PC-3 (cell line): Measurements from ENCODE around the gene ACADS. TPM values are rescaled to one million over a fixed set of nuclear protein-coding genes. Genes with fewer than 3 reads are reported as not detected.
A peak's percentile ranks its signal among the peaks of the same experiment; 100 is the strongest.

Experiments
- ATAC-seq: fragments of 200-7000 bp; cut with Tn5 transposase; 2 replicates; pipeline ENCODE4 v1.9.1; 2020; ENCODE audit warnings: mild to moderate bottlenecking, moderate library complexity
- BruUV-seq: library from RNA; stranded (reverse); fragments of 400-500 nt; replicated peaks from 2 replicates; lab custom pipeline; 2021; lab: Mats Ljungman, UMichigan
- CTCF ChIA-PET: fragments of 300-600 bp; sonication (Branson Sonifier 250); formaldehyde crosslinking; loops from one replicate; lab custom pipeline; 2022; ENCODE audit warnings: antibody characterized with exemption; lab: Charles Lee
- POLR2A ChIA-PET: fragments of 300-600 bp; sonication (Branson Sonifier 250); formaldehyde crosslinking; loops from one replicate; lab custom pipeline; 2022; ENCODE audit warnings: antibody characterized with exemption; ENCODE audit not compliant: unreplicated experiment; lab: Charles Lee
- DNase-seq: peaks from one replicate; pipeline ENCODE4 v3.0.0-alpha.2; 2015
- H2AFZ ChIP-seq: fragments of 300-600 bp; sonication (generic); 2 replicates; pipeline ENCODE4 v1.6.0; 2016; ENCODE audit warnings: antibody characterized with exemption, low read length
- H3F3A ChIP-seq: fragments of 300-600 bp; sonication (generic); one replicate; pipeline ENCODE4 v1.6.0; 2017; ENCODE audit warnings: antibody characterized with exemption, low read length, control low read depth, mild to moderate bottlenecking; ENCODE audit not compliant: unreplicated experiment
- H3K27ac ChIP-seq: fragments of 300-600 bp; sonication (generic); 2 replicates; pipeline ENCODE4 v1.5.1; 2016; ENCODE audit warnings: mild to moderate bottlenecking, low read length
- H3K27me3 ChIP-seq: fragments of 300-600 bp; sonication (generic); 2 replicates; pipeline ENCODE4 v1.6.1; 2016; ENCODE audit warnings: low read length, mixed read lengths
- H3K36me3 ChIP-seq: fragments of 300-600 bp; sonication (generic); 2 replicates; pipeline ENCODE4 v1.6.1; 2016; ENCODE audit warnings: low read depth, mixed run types, low read length, mixed read lengths
- H3K4me1 ChIP-seq: fragments of 300-600 bp; sonication (generic); 2 replicates; pipeline ENCODE4 v1.5.1; 2016; ENCODE audit warnings: low read length; ENCODE audit not compliant: insufficient read depth
- H3K4me2 ChIP-seq: fragments of 300-600 bp; sonication (generic); 2 replicates; pipeline ENCODE4 v1.6.0; 2016; ENCODE audit warnings: low read length
- H3K4me3 ChIP-seq: fragments of 300-600 bp; sonication (generic); 2 replicates; pipeline ENCODE4 v1.5.1; 2016; ENCODE audit warnings: mild to moderate bottlenecking, low read length, mixed read lengths
- H3K79me2 ChIP-seq: fragments of 300-600 bp; sonication (generic); 2 replicates; pipeline ENCODE4 v1.6.1; 2017; ENCODE audit warnings: low read length, mixed read lengths
- H3K9ac ChIP-seq: fragments of 300-600 bp; sonication (generic); 2 replicates; pipeline ENCODE4 v1.6.0; 2016; ENCODE audit warnings: mild to moderate bottlenecking, low read length
- H3K9me2 ChIP-seq: fragments of 300-600 bp; sonication (generic); replicated peaks from 2 replicates; pipeline ENCODE4 v1.6.1; 2016; ENCODE audit warnings: mixed run types, low read length, mixed read lengths
- H3K9me3 ChIP-seq: fragments of 300-600 bp; sonication (generic); 2 replicates; pipeline ENCODE4 v1.6.1; 2016; ENCODE audit warnings: low read length, mixed read lengths
- H4K20me1 ChIP-seq: fragments of 300-600 bp; sonication (generic); 2 replicates; pipeline ENCODE4 v1.6.1; 2016; ENCODE audit warnings: low read length, mixed read lengths
- CTCF ChIP-seq: fragments of 300-600 bp; sonication (generic); conservative IDR thresholded peaks from 2 replicates; pipeline ENCODE4 v1.5.1; 2017; ENCODE audit warnings: antibody characterized with exemption, low read depth, mild to moderate bottlenecking, low read length
- EZH2 ChIP-seq: fragments of 300-600 bp; sonication (generic); IDR thresholded peaks from one replicate; pipeline ENCODE4 v1.6.1; 2017; ENCODE audit warnings: antibody characterized with exemption, mild to moderate bottlenecking, low read length; ENCODE audit not compliant: unreplicated experiment
- EZH2phosphoT487 ChIP-seq: fragments of 300-600 bp; sonication (generic); IDR thresholded peaks from 2 replicates; pipeline ENCODE4 v1.6.1; 2018; ENCODE audit warnings: mild to moderate bottlenecking, antibody characterized with exemption, low read length, borderline replicate concordance
- intact Hi-C: fragments of 100-400 bp; cut with micrococcal nuclease; formaldehyde crosslinking; loops from 2 replicates; pipeline ENCODE4 v1.9.0; 2023
- total RNA-seq: library from RNA; depleted of rRNA; stranded (reverse); fragments of >200 nt; gene quantifications from 2 replicates; pipeline ENCODE4 v1.2.3, GENCODE V29; 2014

Gene ACADS
- total RNA-seq, 1 experiment from 2014 or later: 19.6 TPM

GRCh38 chr12:120720234-120720986 is 5.2 kb upstream of the ACADS start:
- no peaks in the 10 kb centered on the region for H3K79me2 ChIP-seq
- no peaks in the 10 kb centered on the region for H4K20me1 ChIP-seq
- POLR2A ChIA-PET: interaction anchor here (0.6 kb wide), 1 partner anchor 186 kb away, joined by 4 read pairs; no protein-coding TSS in a partner anchor
- no peak overlapping the region for H3K27ac ChIP-seq
- CTCF ChIA-PET: interaction anchor here (0.9 kb wide), 1 partner anchor 136 kb away, joined by 3 read pairs; no protein-coding TSS in a partner anchor
- peak; percentile 79 for ATAC-seq
- no peaks in the 10 kb centered on the region for H3K27me3 ChIP-seq
- H3K9ac ChIP-seq: no peak overlapping the region
- intact Hi-C loops: no loop called here
- DNase-seq: peak; percentile 66
- TF ChIP-seq EZH2 (no peak), CTCF (no peak), EZH2phosphoT487 (no peak)
- H3K9me3 ChIP-seq: no peaks in the 10 kb centered on the region
- no peak overlapping the region for H3K4me2 ChIP-seq
- no TSS peak for BruUV-seq
- H3K4me1 ChIP-seq: peaks cover 10% of the 10 kb centered on the region; the same call in 1 of the 2 replicates
- H3F3A ChIP-seq: no peaks in the 10 kb centered on the region
- H2AFZ ChIP-seq: no peak overlapping the region
- H3K9me2 ChIP-seq: no peaks in the 10 kb centered on the region
- peaks cover 50% of the 10 kb centered on the region for H3K36me3 ChIP-seq
- H3K4me3 ChIP-seq: no peak overlapping the region

- peaks cover 12% of the 10 kb centered on the region for H3K4me1 ChIP-seq
- peaks cover 50% of the 10 kb centered on the region for H3K36me3 ChIP-seq
- CTCF ChIA-PET: interaction anchor here (0.9 kb wide), 1 partner anchor 135 kb away, joined by 3 read pairs; no protein-coding TSS in a partner anchor
- POLR2A ChIA-PET: interaction anchor here (0.6 kb wide), 1 partner anchor 185 kb away, joined by 4 read pairs; no protein-coding TSS in a partner anchor
- no peak for ATAC-seq
- no peak overlapping the region for H3K27ac ChIP-seq
- H3K27me3 ChIP-seq: no peaks in the 10 kb centered on the region
- no peak overlapping the region for H2AFZ ChIP-seq
- intact Hi-C loops: no loop called here
- no peaks in the 10 kb centered on the region for H3F3A ChIP-seq
- no peak overlapping the region for H3K4me3 ChIP-seq
- no peak for DNase-seq
- no peaks in the 10 kb centered on the region for H3K9me2 ChIP-seq
- H3K9me3 ChIP-seq: no peaks in the 10 kb centered on the region
- TF ChIP-seq EZH2: no peak
- no peak for TF ChIP-seq EZH2phosphoT487
- TF ChIP-seq CTCF: no peak
- no TSS peak for BruUV-seq
- no peaks in the 10 kb centered on the region for H3K79me2 ChIP-seq
- H4K20me1 ChIP-seq: no peaks in the 10 kb centered on the region
- no peak overlapping the region for H3K9ac ChIP-seq
- H3K4me2 ChIP-seq: no peak overlapping the region
These were observed 4.4 kb upstream of the ACADS start for GRCh38 chr12:120720987-120721801.
